Caco-2 (cell line): Measurements from ENCODE around the gene CAMK2D. TPM values are rescaled to one million over a fixed set of nuclear protein-coding genes. Genes with fewer than 3 reads are reported as not detected.

Experiments
- BruUV-seq: library from RNA; stranded (reverse); fragments of 400-500 nt; replicated peaks from 2 replicates; lab custom pipeline; 2021; lab: Mats Ljungman, UMichigan
- CTCF ChIA-PET: fragments of 300-600 bp; sonication (Branson Sonifier 250); formaldehyde crosslinking; loops from one replicate; lab custom pipeline; 2022; ENCODE audit warnings: antibody characterized with exemption; lab: Charles Lee
- POLR2A ChIA-PET: fragments of 300-600 bp; sonication (Branson Sonifier 250); formaldehyde crosslinking; loops from one replicate; lab custom pipeline; 2022; ENCODE audit warnings: antibody characterized with exemption; lab: Charles Lee
- DNase-seq, 2 experiments: peaks; one replicate each; pipeline versions ENCODE4 v3.0.0 to v3.0.0-alpha.2; 2020 to 2022
- H3K27me3 ChIP-seq: replicated peaks from 2 replicates; pipeline ENCODE4 v1.6.0; 2011; ENCODE audit warnings: low read length; ENCODE audit not compliant: control insufficient read depth, insufficient read depth
- H3K36me3 ChIP-seq: 2 replicates; pipeline ENCODE4 v1.5.1; 2011; ENCODE audit warnings: low read length; ENCODE audit not compliant: control insufficient read depth, insufficient read depth
- H3K4me1 ChIP-seq: fragments of 250-450 bp; sonication (Bioruptor Pico); 2 replicates; pipeline ENCODE4 v1.5.1; 2020; ENCODE audit warnings: mild to moderate bottlenecking
- H3K4me3 ChIP-seq: 2 replicates; pipeline ENCODE4 v1.5.1; 2011; ENCODE audit warnings: low read depth, mild to moderate bottlenecking, control low read depth, low read length
- H3K9me3 ChIP-seq: fragments of 250-450 bp; sonication (Bioruptor Pico); 2 replicates; pipeline ENCODE4 v1.5.1; 2020; ENCODE audit warnings: mild to moderate bottlenecking, moderate library complexity
- H3K27ac Mint-ChIP-seq: one replicate; pipeline ENCODE4 v1.8.0; 2022; ENCODE audit warnings: mixed read lengths; ENCODE audit not compliant: unreplicated experiment
- H3K27me3 Mint-ChIP-seq: one replicate; pipeline ENCODE4 v1.8.0; 2022; ENCODE audit warnings: mixed read lengths; ENCODE audit not compliant: insufficient read depth, unreplicated experiment
- H3K36me3 Mint-ChIP-seq: one replicate; pipeline ENCODE4 v1.8.0; 2022; ENCODE audit warnings: mild to moderate bottlenecking, mixed read lengths; ENCODE audit not compliant: insufficient read depth, unreplicated experiment
- H3K4me1 Mint-ChIP-seq: one replicate; pipeline ENCODE4 v1.8.0; 2022; ENCODE audit warnings: low read depth, mixed read lengths; ENCODE audit not compliant: unreplicated experiment
- H3K4me3 Mint-ChIP-seq: one replicate; pipeline ENCODE4 v1.8.0; 2022; ENCODE audit warnings: mild to moderate bottlenecking, moderate library complexity, mixed read lengths; ENCODE audit not compliant: unreplicated experiment
- H3K9me3 Mint-ChIP-seq: one replicate; pipeline ENCODE4 v1.8.0; 2022; ENCODE audit warnings: mixed read lengths; ENCODE audit not compliant: unreplicated experiment
- intact Hi-C: fragments of 100-400 bp; cut with micrococcal nuclease; formaldehyde crosslinking; loops from one replicate; pipeline ENCODE4 v1.10.0; 2022; ENCODE audit not compliant: unreplicated experiment
- total RNA-seq: library from RNA; stranded (reverse); gene quantifications from 2 replicates; pipeline ENCODE4 v1.2.3, GENCODE V29; 2022
- TF ChIP-seq, protein P1 (sequence below), 2 experiments: fragments of 200-600 bp in 1 of 2; IDR thresholded peaks; 1 replicate in 1 of 2; 2 replicates in 1 of 2; pipeline versions ENCODE4 v1.5.1 to v1.8.0; 2011 to 2022; ENCODE audit warnings: antibody characterized with exemption in 1 of 2, control low read depth in 1 of 2, inconsistent platforms in 1 of 2, low read depth in 1 of 2, low read length in 1 of 2, mild to moderate bottlenecking in 1 of 2, moderate library complexity in 1 of 2; ENCODE audit not compliant: insufficient read depth in 1 of 2, severe bottlenecking in 1 of 2, unreplicated experiment in 1 of 2

Gene CAMK2D
- total RNA-seq, 1 experiment from 2014 or later = 65.6 TPM

DNA sequence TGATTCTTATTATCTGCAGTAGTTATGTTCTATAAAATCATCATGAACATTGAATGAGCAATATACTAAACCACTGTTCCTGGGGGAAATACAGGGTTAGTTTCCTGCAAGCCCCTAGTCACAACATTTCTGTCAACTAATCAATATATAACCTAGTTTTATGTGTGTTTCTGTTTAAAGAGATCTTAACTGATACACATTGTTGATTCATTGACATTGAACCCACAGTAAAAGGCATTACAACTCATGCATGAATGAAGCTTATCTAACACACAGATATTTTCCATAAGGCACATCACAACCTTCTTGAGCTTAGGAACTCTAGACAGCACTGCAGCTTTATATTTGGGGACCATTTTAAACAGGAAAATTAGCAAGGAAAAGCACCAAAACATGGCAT is 134.2 kb downstream of the CAMK2D start:
- Mint-ChIP-seq H3K36me3 (peaks cover 5% of the 10 kb centered on the region), H3K4me1 (peaks cover 10% of the 10 kb centered on the region), H3K4me3 (no peak overlapping the region), H3K9me3 (no peaks in the 10 kb centered on the region), H3K27ac (no peak overlapping the region), H3K27me3 (no peaks in the 10 kb centered on the region)
- no peak for DNase-seq
- ChIA-PET CTCF (no interaction called here), POLR2A (no interaction called here)
- no TSS peak for BruUV-seq
- H3K4me3 ChIP-seq = no peak overlapping the region
- intact Hi-C loops = no loop called here
- TF ChIP-seq, protein P1, sequence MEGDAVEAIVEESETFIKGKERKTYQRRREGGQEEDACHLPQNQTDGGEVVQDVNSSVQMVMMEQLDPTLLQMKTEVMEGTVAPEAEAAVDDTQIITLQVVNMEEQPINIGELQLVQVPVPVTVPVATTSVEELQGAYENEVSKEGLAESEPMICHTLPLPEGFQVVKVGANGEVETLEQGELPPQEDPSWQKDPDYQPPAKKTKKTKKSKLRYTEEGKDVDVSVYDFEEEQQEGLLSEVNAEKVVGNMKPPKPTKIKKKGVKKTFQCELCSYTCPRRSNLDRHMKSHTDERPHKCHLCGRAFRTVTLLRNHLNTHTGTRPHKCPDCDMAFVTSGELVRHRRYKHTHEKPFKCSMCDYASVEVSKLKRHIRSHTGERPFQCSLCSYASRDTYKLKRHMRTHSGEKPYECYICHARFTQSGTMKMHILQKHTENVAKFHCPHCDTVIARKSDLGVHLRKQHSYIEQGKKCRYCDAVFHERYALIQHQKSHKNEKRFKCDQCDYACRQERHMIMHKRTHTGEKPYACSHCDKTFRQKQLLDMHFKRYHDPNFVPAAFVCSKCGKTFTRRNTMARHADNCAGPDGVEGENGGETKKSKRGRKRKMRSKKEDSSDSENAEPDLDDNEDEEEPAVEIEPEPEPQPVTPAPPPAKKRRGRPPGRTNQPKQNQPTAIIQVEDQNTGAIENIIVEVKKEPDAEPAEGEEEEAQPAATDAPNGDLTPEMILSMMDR (IDR thresholded peaks at IDR 0.05; ENCODE audit: insufficient read depth in 1 of 2, low read depth in 1 of 2, low read length in 1 of 2, severe bottlenecking in 1 of 2, unreplicated experiment in 1 of 2) = no peak
- peaks cover 13% of the 10 kb centered on the region; the same call in 1 of the 2 replicates for H3K4me1 ChIP-seq
- no peaks in the 10 kb centered on the region for H3K36me3 ChIP-seq
- H3K27me3 ChIP-seq = no peaks in the 10 kb centered on the region
- no peaks in the 10 kb centered on the region for H3K9me3 ChIP-seq

DNA sequence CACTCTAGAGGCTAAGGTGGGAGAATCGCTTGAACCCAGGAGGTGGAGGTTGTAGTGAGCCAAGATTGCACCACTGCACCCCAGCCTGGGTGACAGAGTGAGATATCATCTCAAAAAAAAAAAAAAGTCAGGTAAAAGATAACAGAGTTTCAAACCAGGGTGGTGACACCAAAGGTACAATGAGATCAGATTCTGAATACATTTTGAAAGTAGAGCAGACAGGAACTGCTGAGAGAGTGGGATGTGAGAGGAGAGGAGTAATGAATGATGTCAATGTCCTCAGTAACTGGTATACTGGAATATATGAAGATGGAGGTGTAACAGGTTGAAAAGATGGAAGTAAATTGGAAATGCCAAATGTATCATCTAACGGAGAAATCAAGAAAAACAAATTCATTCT is 135.6 kb downstream of the CAMK2D start:
- DNase-seq = no peak
- no peaks in the 10 kb centered on the region for H3K27me3 Mint-ChIP-seq
- Histone ChIP-seq H3K27me3 (no peaks in the 10 kb centered on the region), H3K36me3 (no peaks in the 10 kb centered on the region), H3K9me3 (no peaks in the 10 kb centered on the region), H3K4me3 (no peak overlapping the region), H3K4me1 (peaks cover 13% of the 10 kb centered on the region; the same call in 1 of the 2 replicates)
- ChIA-PET POLR2A (no interaction called here), CTCF (no interaction called here)
- H3K36me3 Mint-ChIP-seq = peaks cover 5% of the 10 kb centered on the region
- H3K9me3 Mint-ChIP-seq = no peaks in the 10 kb centered on the region
- H3K4me3 Mint-ChIP-seq = no peak overlapping the region
- intact Hi-C loops = no loop called here
- no peak overlapping the region for H3K27ac Mint-ChIP-seq
- peaks cover 10% of the 10 kb centered on the region for H3K4me1 Mint-ChIP-seq
- no TSS peak for BruUV-seq
- TF ChIP-seq, protein P1 (IDR thresholded peaks at IDR 0.05; ENCODE audit: insufficient read depth in 1 of 2, low read depth in 1 of 2, low read length in 1 of 2, severe bottlenecking in 1 of 2, unreplicated experiment in 1 of 2) = no peak

DNA sequence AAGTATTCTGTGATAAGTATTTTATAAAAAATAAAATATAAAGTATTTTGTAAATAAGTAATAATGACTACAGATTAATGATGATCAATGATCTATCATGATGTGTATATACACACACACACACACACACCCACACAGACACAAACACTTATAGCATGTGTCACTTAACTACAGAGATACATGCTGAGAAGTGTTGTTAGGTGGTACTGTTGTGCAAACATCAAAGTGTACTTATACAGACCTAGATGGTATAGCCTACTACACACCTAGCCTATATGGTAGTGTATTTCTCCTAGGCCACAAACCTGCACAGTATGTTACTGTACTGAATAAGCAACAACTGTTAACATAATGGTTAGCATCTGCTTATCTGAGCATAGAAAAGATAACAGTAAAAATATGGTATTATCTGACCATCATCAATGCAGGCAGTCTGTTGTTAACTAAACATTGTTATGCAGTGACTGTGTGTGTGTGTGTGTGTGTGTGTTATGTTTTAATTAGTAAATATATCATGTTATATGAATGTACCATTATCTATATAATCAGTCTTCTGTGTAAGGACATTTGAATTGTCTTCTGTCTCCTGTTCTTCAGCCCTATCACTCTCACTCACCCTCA is 138.2 kb downstream of the CAMK2D start:
- no peak for DNase-seq
- BruUV-seq = no TSS peak
- H3K4me1 ChIP-seq = peaks cover 10% of the 10 kb centered on the region; the same call in 1 of the 2 replicates
- POLR2A ChIA-PET = no interaction called here
- no peak overlapping the region for H3K27ac Mint-ChIP-seq
- H3K9me3 ChIP-seq = no peaks in the 10 kb centered on the region
- CTCF ChIA-PET = no interaction called here
- H3K4me3 ChIP-seq = no peak overlapping the region
- H3K36me3 Mint-ChIP-seq = peaks cover 5% of the 10 kb centered on the region
- no peak overlapping the region for H3K4me3 Mint-ChIP-seq
- TF ChIP-seq, protein P1 (IDR thresholded peaks at IDR 0.05; ENCODE audit: insufficient read depth in 1 of 2, low read depth in 1 of 2, low read length in 1 of 2, severe bottlenecking in 1 of 2, unreplicated experiment in 1 of 2) = no peak
- no peaks in the 10 kb centered on the region for H3K27me3 ChIP-seq
- intact Hi-C loops = no loop called here
- peaks cover 10% of the 10 kb centered on the region for H3K4me1 Mint-ChIP-seq
- no peaks in the 10 kb centered on the region for H3K9me3 Mint-ChIP-seq
- H3K36me3 ChIP-seq = no peaks in the 10 kb centered on the region
- H3K27me3 Mint-ChIP-seq = no peaks in the 10 kb centered on the region
